ENCODE measurements around the gene ATG10. TPM values are rescaled to one million over a fixed set of nuclear protein-coding genes. Genes with fewer than 3 reads are reported as not detected.
"Not testable (repeated sequence)": the region's sequence is repeated elsewhere in the genome, so short reads cannot be mapped to it uniquely, and the experiment has no call there.

Gene ATG10
- total RNA-seq, 2 experiments from 2014 or later = 7.1 to 9.1 TPM

DNA sequence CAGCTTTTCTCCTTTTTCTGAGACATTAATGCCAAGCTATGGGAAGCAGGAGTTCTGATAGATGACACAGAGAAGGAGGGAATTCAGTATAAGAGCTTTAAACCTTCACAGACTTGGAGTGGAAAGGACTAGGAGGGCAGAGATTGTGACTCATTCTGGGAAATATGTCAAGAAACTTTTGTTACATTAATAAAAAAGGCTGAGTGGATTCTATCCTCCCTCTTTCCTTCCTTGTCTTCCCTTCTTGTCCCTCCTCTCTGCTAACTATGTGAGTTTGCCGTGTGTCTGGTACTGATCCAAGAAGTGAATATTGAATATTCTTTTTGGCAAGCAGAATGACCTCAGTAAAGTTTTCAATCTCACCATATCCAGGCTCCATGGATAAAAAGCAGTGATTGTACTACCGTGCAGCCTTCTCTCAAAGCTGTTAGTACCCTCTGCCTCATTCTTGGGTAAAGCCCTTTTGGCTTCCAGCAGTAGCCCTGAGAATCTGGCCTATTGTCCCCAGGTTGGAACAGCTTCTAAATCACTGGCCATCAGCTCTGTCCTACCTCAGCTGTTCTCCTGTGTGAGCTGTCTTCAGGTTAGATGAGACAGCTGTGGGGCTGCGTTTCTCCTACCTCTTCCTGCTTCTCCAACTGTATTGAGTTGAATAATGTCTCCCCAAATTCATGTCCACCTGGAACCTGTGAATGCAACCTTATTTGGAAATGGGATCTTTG lies 73.9 kb downstream of the ATG10 start:
- ChIA-PET CTCF (no interaction called here), POLR2A (no interaction called here)

- ChIA-PET POLR2A (no interaction called here), CTCF (no interaction called here)
Observed at GRCh38 chr5:82046276-82046647, 74.4 kb downstream of the ATG10 start.

GRCh38 chr5:82050955-82051354 lies 79.1 kb downstream of the ATG10 start:
- ChIA-PET CTCF (interaction anchor here (0.7 kb wide), 1 partner anchor 13 kb away, joined by 3 read pairs; no protein-coding TSS in a partner anchor), POLR2A (no interaction called here)

DNA sequence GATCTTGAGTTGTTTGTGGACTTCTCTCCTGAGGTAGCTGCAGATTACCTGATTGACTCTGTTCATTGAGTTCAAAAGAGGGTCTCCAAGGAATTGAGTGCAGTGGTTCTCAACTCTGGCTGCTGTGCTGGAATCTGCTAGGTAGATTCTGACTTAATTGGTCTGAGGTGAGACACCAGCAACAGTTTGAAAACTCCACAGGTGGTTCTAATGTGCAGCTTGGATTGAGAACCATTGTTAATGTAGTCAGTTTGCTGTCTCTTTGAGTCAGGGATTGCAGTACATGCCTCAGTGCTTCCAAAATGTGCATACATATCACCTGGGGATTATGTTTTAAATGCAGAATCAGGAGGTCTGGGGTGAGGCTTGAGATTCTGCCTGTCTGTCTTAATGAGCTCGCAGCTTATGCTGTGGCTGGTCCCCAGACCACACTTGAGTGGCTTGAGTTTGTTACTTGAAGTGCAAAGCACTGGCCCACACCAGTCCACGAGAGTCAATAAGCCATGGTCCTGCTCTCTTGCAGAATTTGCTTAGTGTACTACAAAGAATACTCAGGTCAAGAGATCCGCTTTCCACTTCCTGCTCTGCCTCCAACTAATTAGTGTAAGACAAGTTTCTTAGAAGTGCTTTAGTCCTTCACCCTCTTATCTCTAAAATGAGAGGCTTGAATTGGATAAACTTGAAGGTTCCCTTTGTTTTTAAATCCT lies 82.3 kb downstream of the ATG10 start:
- ChIA-PET CTCF (no interaction called here), POLR2A (no interaction called here)

GRCh38 chr5:82057051-82057450 lies 85.2 kb downstream of the ATG10 start:
- ChIA-PET POLR2A (no interaction called here), CTCF (no interaction called here)

DNA sequence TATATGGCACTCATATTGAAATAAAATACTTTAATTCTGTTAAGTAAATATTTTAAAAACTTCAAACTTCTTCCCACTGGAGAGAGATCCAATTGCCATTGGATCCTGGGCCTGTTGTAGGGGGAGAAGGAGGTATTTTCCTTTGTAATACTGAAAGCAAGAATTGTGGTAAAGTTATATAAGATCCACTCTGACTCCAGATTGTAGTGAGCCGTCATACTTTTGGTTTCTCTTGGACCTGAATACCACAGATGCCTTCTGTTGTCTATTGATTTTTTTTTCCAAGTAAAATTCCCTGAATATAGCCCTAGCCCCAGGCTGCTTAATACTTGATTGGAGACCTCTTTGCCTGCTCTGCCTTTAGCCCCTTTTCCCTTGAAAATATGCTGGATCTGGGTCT lies 86.9 kb downstream of the ATG10 start:
- CTCF ChIA-PET = no interaction called here
- POLR2A ChIA-PET = no interaction called here

DNA sequence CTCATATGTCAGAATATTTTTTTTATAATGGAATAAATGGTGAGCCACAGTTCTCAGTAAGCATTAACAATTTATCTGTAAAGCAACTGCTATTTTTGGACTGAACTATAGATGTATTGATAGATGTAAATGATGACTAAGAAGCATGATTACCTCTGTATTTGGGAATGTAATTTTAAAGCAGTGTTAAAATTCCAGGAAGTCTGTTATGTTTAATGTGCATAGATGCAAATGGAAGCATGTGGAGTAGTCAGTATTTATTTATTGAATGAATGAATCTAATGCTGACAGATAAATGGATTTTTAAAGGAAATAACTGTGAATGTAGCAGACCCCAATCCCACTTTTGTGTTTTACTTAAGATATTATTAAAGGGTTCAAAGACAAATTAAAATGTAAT lies 95.0 kb downstream of the ATG10 start:
- POLR2A ChIA-PET = no interaction called here
- CTCF ChIA-PET = no interaction called here

GRCh38 chr5:82068042-82068441 lies 96.2 kb downstream of the ATG10 start:
- POLR2A ChIA-PET, CTCF ChIA-PET: not testable (repeated sequence)

GRCh38 chr5:82068723-82069122 lies 96.9 kb downstream of the ATG10 start:
- ChIA-PET POLR2A (no interaction called here), CTCF (no interaction called here)

GRCh38 chr5:82072138-82072537 lies 100.3 kb downstream of the ATG10 start:
- ChIA-PET CTCF (no interaction called here), POLR2A (no interaction called here)

DNA sequence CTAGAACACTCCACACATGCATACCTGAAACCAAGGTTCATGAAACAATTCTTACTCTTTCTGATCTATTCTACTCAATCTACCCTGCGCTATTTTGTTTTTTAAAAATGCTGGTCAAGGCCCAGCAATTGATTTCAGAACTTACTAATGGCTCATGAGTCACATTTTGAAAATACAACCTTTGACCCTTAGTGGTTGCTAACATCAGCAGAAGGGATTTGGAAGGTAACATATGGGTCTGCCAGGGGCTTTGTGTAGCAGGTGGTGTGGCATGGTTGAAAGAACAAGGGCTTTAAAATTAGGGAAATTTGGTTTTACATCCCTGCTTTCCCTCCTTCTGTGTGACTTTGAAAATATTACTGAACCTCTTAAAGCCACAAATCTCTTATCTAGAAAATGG lies 101.4 kb downstream of the ATG10 start:
- CTCF ChIA-PET = no interaction called here
- POLR2A ChIA-PET = no interaction called here

- ChIA-PET POLR2A (no interaction called here), CTCF (no interaction called here)
Observed at GRCh38 chr5:82074950-82075349, 103.1 kb downstream of the ATG10 start.

GRCh38 chr5:82077496-82077895 lies 105.7 kb downstream of the ATG10 start:
- ChIA-PET CTCF (no interaction called here), POLR2A (no interaction called here)

DNA sequence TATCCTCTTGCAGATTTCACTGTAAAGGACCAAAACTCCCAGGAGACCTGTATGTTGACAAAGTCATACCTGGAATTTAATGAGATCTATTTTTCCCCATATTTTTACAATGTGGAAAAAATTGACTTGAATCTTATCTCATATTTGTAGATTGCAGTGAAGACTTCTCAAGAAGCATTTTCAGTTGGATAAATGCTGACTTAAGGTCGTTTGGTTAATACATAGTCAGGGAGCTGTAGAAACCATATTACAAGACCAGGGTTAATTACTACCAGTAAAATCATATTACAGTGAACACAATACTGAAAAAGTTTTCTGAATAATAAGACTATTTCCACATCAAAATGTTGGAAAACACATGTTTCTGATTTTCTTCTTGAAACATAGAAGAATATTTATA lies 119.8 kb downstream of the ATG10 start:
- CTCF ChIA-PET = no interaction called here
- POLR2A ChIA-PET = no interaction called here

- CTCF ChIA-PET = interaction anchor here (0.6 kb wide), 1 partner anchor 659 kb away, joined by 3 read pairs; no protein-coding TSS in a partner anchor
- POLR2A ChIA-PET = no interaction called here
Observed at GRCh38 chr5:82095536-82095935, 123.7 kb downstream of the ATG10 start.

- ChIA-PET CTCF (interaction anchor here (0.6 kb wide), 1 partner anchor 660 kb away, joined by 3 read pairs; no protein-coding TSS in a partner anchor), POLR2A (no interaction called here)
Observed at GRCh38 chr5:82096249-82096648, 124.4 kb downstream of the ATG10 start.

GRCh38 chr5:82100303-82101077 lies 128.7 kb downstream of the ATG10 start:
- POLR2A ChIA-PET = no interaction called here
- CTCF ChIA-PET = no interaction called here

DNA sequence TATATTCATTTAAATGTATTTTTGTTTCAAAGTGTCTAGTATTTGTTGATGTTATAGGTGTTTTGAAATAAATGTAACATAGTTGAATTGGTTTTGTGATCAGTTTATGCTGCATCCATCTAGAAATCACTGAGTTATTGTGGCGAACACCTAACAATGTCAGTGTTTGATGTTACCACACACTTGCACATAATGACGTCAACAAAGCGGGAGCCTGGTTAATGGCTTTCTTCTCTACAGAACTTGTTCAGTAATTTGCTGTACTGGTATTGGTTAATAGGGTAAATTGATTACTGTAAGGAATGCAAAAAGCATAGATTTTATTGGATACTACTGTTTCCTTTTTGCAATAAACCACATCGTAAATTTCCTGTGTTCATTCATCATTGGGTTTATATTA lies 133.0 kb downstream of the ATG10 start:
- POLR2A ChIA-PET = no interaction called here
- CTCF ChIA-PET = no interaction called here

GRCh38 chr5:82105457-82105856 lies 133.6 kb downstream of the ATG10 start:
- ChIA-PET POLR2A (no interaction called here), CTCF (no interaction called here)

DNA sequence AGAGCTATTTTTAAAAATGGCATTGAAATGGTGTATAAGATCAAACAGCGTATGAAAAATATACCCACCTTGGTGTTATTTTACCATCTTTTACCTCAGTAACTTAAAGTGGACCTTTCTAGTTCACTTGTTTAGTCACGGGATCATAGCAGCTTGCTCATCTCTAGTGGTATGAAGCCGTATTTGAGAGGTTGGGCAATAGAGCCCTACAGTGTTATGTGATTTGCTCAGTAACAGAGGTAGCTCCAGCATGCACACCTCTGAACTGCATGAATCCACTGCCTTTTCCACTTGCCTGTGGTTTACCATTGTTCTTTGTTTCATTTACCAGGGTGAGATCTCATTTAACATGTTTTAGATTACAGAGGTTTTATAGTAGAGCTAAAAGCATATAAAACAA lies 134.4 kb downstream of the ATG10 start:
- ChIA-PET CTCF (no interaction called here), POLR2A (no interaction called here)

GRCh38 chr5:82106756-82107155 lies 134.9 kb downstream of the ATG10 start:
- ChIA-PET CTCF (no interaction called here), POLR2A (no interaction called here)
